Naive thymus-derived CD8-positive, alpha-beta T cell (primary cell): Measurements from ENCODE around the gene GSX2. TPM values are rescaled to one million over a fixed set of nuclear protein-coding genes. Genes with fewer than 3 reads are reported as not detected.

Experiments
- ATAC-seq, 2 donors: fragments of 150-1000 bp; cut with Tn5 transposase in 1 of 2; sonication (Bioruptor Pico), chemical (Tn5 transposase) in 1 of 2; 1 replicate in 1 of 2; 2 replicates in 1 of 2; pipeline ENCODE4 v1.10.0; 2021; ENCODE audit warnings: mild to moderate bottlenecking in 2 of 2, moderate library complexity in 2 of 2
- POLR2A ChIA-PET: fragments of 350-600 bp; sonication (Branson Sonifier 250); formaldehyde crosslinking; loops from one replicate; lab custom pipeline; 2021; ENCODE audit warnings: antibody characterized with exemption; lab: Charles Lee
- DNase-seq, 10 donors: peaks; one replicate each; pipeline versions ENCODE4 v3.0.0 to v3.0.0-alpha.2; 2020 to 2022
- H3K27ac Mint-ChIP-seq, 10 donors: one replicate each; pipeline ENCODE4 v1.8.0; 2020 to 2022; ENCODE audit warnings: mild to moderate bottlenecking in 10 of 10, mixed read lengths in 10 of 10, moderate library complexity in 4 of 10, inconsistent platforms in 1 of 10
- H3K27me3 Mint-ChIP-seq, 5 donors: one replicate each; pipeline ENCODE4 v1.8.0; 2021 to 2022; ENCODE audit warnings: mixed read lengths in 5 of 5
- H3K36me3 Mint-ChIP-seq, 3 donors: one replicate each; pipeline ENCODE4 v1.8.0; 2020 to 2022; ENCODE audit warnings: mixed read lengths in 3 of 3, mild to moderate bottlenecking in 2 of 3, inconsistent platforms in 1 of 3
- H3K4me1 Mint-ChIP-seq, 4 donors: one replicate each; pipeline ENCODE4 v1.8.0; 2021 to 2022; ENCODE audit warnings: mixed read lengths in 4 of 4
- H3K4me3 Mint-ChIP-seq, 10 donors: one replicate each; pipeline ENCODE4 v1.8.0; 2020 to 2022; ENCODE audit warnings: mild to moderate bottlenecking in 10 of 10, mixed read lengths in 10 of 10, moderate library complexity in 6 of 10, inconsistent platforms in 1 of 10
- H3K9me3 Mint-ChIP-seq, 9 donors: one replicate each; pipeline ENCODE4 v1.8.0; 2020 to 2022; ENCODE audit warnings: mixed read lengths in 9 of 9, mild to moderate bottlenecking in 3 of 9, inconsistent platforms in 1 of 9, moderate library complexity in 1 of 9
- polyA plus RNA-seq, 3 donors: library from polyadenylated mRNA; unstranded; fragments of 300-500 nt; fragmentation: Illumina TruSeq; gene quantifications; one replicate each; pipeline ENCODE4 v1.2.3, GENCODE V29; 2021
- total RNA-seq, 8 experiments: library from RNA in 2 of 8; stranded (reverse) in 2 of 8; gene quantifications; one replicate each; pipeline ENCODE4 v1.2.3 and lab custom pipeline; 2021 to 2026

GSX2 gene
- total and polyA plus RNA-seq, 5 experiments from 2014 or later = not detected

DNA sequence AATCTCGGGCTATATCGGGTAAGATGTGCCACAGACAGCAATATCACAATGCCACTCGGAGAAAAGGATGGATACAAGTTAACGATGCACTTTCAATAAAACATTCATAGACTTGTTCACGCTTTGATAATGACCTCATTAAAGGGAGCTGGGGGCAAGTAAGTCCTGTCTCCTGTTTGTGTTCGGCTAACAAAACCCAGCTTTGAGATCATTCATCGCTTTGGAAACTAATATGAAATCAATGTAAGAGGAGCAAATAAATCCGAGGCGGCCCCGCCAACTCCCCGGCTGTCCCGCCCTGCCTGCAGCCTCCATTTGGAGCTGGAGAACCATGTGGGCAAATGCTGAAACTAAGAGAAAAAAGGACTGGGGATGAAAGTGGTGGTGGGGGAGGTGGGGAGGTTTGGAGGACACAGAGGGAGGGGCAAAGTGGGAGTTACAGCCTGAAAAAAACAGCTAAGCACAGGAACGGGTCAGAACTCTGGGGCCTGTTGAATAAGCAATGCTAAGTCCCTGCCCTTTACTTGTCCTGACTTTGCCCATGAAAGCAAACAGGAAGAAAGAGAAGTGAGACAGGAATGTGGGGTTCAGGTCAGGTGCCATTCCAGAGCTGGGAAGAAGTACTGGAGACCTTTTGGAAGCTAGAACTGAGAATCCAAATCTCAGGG is 3.5 kb upstream of the GSX2 start:
- no peak for ATAC-seq
- H3K4me1 Mint-ChIP-seq = peaks cover 33 to 65% (median 50%) of the 10 kb centered on the region in 4 donors
- peak overlapping the region in 2 of 10 donors; percentile 22 to 50 for H3K27ac Mint-ChIP-seq
- DNase-seq = no peak
- H3K4me3 Mint-ChIP-seq = no peak overlapping the region
- H3K27me3 Mint-ChIP-seq = peaks cover 72 to 98% (median 82%) of the 10 kb centered on the region in 5 donors
- H3K36me3 Mint-ChIP-seq = peaks cover 0 to 4% (median 3%) of the 10 kb centered on the region in 3 donors
- H3K9me3 Mint-ChIP-seq = no peaks in the 10 kb centered on the region
- POLR2A ChIA-PET = interaction anchor here (0.6 to 1.1 kb wide), 2 partner anchors 12 to 34 kb away, joined by 3 read pairs; no protein-coding TSS in a partner anchor

DNA sequence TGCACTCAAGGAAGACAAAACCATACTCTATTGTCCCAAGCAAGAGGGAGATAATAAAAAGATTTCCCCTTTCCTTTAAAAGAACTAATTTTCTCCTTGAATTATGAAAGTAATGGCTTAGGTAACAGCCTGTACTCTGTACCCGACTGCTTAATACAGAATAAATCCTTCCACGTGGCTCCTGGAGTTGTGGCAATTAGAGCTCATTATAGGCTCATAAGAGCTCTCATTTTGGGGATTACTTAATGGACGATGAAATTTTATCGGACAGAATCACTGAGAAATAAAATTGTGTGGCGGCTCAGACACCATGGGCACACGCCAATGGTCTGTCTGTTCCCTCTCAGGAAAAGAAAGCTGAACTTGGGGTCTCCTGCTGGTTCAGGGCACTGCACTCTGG is 2.8 kb upstream of the GSX2 start:
- POLR2A ChIA-PET = interaction anchor here (1.1 kb wide), 1 partner anchor 34 kb away, joined by 3 read pairs; no protein-coding TSS in a partner anchor
- no peak for DNase-seq
- H3K4me1 Mint-ChIP-seq = peaks cover 31 to 62% (median 49%) of the 10 kb centered on the region in 4 donors
- H3K9me3 Mint-ChIP-seq = no peaks in the 10 kb centered on the region
- no peak overlapping the region for H3K4me3 Mint-ChIP-seq
- ATAC-seq = no peak
- H3K36me3 Mint-ChIP-seq = peaks cover 0 to 4% (median 3%) of the 10 kb centered on the region in 3 donors
- H3K27me3 Mint-ChIP-seq = peaks cover 74 to 98% (median 85%) of the 10 kb centered on the region in 5 donors
- no peak overlapping the region for H3K27ac Mint-ChIP-seq

DNA sequence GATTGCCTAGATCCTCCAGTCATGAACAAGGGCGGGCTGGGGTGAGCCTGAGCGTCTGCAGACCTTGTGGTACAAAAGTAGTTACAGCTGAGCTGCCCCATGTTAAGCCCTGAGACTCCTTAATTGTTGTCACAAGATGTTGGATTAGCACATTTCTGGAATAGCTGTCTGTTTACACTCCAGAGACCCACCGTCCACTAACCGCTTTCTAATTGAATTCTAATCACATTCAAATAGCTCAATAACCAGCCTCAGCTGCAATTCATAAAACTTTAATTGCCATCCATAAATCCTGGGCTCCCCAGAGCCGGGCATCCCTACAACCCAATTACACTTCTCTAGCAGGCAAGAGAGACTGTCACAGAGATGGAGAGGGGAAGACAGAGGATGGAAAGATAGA is 1.6 kb upstream of the GSX2 start:
- ATAC-seq (no peak), DNase-seq (no peak)
- Mint-ChIP-seq H3K27me3 (peaks cover 74 to 98% (median 86%) of the 10 kb centered on the region in 5 donors), H3K27ac (no peak overlapping the region), H3K4me3 (peak overlapping the region in 4 of 10 donors; percentile 46 to 76 (median 66)), H3K9me3 (peaks cover 0 to 3% (median 0%) of the 10 kb centered on the region in 9 donors), H3K36me3 (peaks cover 0 to 4% (median 3%) of the 10 kb centered on the region in 3 donors), H3K4me1 (peaks cover 30 to 64% (median 49%) of the 10 kb centered on the region in 4 donors)
- POLR2A ChIA-PET = no interaction called here

DNA sequence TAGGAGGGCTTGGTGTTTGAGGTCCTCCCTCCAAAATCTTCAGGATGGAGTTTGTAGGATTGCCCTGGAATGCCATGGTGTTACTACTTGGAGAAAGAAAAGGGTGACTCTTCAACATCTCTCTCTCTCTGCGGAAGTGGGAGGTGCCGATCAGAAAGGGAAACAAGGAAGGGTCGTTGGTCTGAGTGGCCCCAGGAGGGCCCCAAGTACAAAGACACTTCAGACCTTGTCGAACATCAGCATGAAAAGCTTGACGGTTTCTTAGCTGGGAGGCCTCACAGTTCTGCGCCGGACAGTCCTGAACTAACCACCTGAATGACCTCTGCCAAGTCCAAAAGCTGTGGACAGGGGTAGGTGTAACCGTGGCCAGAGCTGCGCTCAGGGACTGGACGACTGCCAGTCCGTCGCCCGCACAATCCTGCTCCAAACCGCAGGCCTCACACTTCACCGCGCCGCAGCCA is 646 bp upstream of the GSX2 start:
- Mint-ChIP-seq H3K27me3 (peaks cover 68 to 98% (median 78%) of the 10 kb centered on the region in 5 donors), H3K9me3 (peaks cover 0 to 3% (median 0%) of the 10 kb centered on the region in 9 donors), H3K4me1 (peaks cover 24 to 59% (median 44%) of the 10 kb centered on the region in 4 donors), H3K27ac (peak overlapping the region in 1 of 10 donors; percentile 9), H3K36me3 (peaks cover 0 to 3% (median 0%) of the 10 kb centered on the region in 3 donors), H3K4me3 (peak overlapping the region; percentile 46 to 86 (median 69))
- DNase-seq (no peak), ATAC-seq (no peak)
- POLR2A ChIA-PET = interaction anchor here (1.2 kb wide), 1 partner anchor 36 kb away, joined by 3 read pairs; the partner anchor contains the start of gene CHIC2

DNA sequence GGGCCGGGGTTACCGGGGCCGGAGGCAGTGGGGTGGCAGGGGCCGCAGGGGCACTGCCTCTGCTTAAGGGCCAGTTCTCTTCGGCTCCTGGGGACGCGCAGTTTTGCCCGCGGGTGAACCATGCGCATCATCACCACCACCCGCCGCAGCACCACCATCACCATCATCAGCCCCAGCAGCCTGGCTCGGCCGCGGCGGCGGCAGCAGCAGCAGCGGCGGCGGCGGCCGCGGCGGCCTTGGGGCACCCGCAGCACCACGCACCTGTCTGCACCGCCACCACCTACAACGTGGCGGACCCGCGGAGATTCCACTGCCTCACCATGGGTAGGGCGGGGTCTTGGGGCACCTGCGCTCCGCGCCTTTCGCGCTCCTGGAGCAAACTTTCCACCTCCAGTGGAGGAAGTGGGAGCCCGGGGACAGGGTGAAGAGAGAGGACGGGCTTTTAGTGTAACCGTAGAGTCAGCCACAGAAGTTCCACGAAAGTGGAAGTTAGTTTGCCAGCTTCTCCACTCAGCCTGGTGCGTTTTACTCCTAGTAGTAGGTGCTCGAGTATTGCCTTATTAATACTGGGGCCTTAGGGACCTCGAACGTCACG is 729 bp downstream of the GSX2 start:
- peaks cover 64 to 98% (median 77%) of the 10 kb centered on the region in 5 donors for H3K27me3 Mint-ChIP-seq
- POLR2A ChIA-PET = interaction anchor here (1.2 kb wide), 1 partner anchor 37 kb away, joined by 3 read pairs; the partner anchor contains the start of gene CHIC2
- no peak for DNase-seq
- H3K4me3 Mint-ChIP-seq = peak overlapping the region; percentile 49 to 82 (median 73)
- ATAC-seq = peak; percentile 53 to 63
- H3K27ac Mint-ChIP-seq = no peak overlapping the region
- H3K36me3 Mint-ChIP-seq = peaks cover 0 to 2% (median 0%) of the 10 kb centered on the region in 3 donors
- peaks cover 24 to 54% (median 47%) of the 10 kb centered on the region in 4 donors for H3K4me1 Mint-ChIP-seq
- peaks cover 0 to 3% (median 0%) of the 10 kb centered on the region in 9 donors for H3K9me3 Mint-ChIP-seq

DNA sequence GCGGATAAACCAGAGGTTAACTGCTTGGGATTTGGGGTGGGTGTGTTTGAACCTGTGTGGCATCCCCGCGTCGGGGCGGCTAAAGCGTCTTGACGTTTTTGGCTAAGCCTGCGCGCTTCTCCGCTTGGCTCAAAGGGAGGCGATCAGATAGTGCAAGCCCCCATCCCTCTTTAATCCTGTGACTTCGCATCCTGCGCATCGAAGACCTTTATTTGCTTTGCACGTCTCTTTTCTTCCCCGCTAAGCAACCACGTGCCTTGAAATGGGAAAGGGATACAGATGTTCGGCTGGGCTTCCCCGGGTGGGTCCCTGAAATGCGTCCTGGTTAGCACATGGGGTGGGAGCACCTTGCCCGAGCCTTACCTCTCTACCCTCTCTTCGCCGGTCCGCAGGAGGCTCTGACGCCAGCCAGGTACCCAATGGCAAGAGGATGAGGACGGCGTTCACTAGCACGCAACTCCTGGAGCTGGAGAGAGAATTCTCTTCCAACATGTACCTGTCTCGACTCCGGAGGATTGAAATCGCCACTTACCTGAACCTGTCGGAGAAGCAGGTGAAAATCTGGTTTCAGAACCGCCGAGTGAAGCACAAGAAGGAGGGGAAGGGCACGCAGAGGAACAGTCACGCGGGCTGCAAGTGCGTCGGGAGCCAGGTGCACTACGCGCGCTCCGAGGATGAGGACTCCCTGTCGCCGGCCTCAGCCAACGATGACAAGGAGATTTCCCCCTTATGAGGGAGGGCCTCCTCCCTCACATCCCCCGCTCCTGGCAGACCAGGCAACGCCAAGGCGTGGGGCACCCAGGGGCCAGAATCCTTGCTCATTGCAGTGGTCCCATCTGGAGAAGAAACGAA is 1.5 kb downstream of the GSX2 start:
- Mint-ChIP-seq H3K4me3 (peak overlapping the region; percentile 49 to 82 (median 73)), H3K27me3 (peaks cover 59 to 97% (median 76%) of the 10 kb centered on the region in 5 donors), H3K9me3 (peaks cover 0 to 3% (median 0%) of the 10 kb centered on the region in 9 donors), H3K36me3 (no peaks in the 10 kb centered on the region), H3K27ac (peak overlapping the region in 1 of 10 donors; percentile 51), H3K4me1 (peaks cover 20 to 49% (median 47%) of the 10 kb centered on the region in 4 donors)
- POLR2A ChIA-PET = no interaction called here
- ATAC-seq (peak in 1 of 2 donors; percentile 10), DNase-seq (no peak)

DNA sequence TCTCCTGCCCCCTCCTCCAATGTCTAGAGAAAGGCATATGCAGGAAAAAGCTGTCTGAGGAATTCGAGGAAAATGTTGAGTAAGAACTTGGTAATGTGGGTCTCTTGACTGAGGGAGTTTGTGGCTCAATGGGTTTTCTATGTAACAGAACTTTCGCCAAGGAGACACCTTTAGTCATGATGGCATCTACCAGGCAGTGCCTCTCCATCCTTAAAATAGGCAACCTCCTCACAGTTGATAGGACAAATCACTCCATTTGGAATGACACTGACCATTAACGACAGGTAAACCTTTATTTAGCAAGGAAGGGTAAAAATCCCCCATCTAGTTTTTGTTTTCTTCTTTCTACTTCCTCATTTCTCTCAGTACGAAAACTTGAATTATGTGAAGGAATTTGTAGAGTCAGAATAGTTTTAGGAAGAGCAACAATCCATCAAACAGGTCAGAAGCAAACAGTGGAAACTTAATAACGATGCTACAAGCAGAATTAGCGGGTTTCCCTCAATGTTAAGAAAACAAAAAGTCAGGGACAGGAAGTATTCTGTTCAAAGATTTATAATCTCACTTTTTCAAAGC is 2.7 kb downstream of the GSX2 start:
- no peak for ATAC-seq
- Mint-ChIP-seq H3K4me3 (peak overlapping the region in 6 of 10 donors; percentile 4 to 55 (median 17)), H3K4me1 (peaks cover 20 to 52% (median 49%) of the 10 kb centered on the region in 4 donors), H3K36me3 (no peaks in the 10 kb centered on the region), H3K9me3 (peaks cover 0 to 3% (median 0%) of the 10 kb centered on the region in 9 donors), H3K27ac (no peak overlapping the region), H3K27me3 (peaks cover 60 to 97% (median 76%) of the 10 kb centered on the region in 5 donors)
- DNase-seq = no peak
- POLR2A ChIA-PET = no interaction called here

DNA sequence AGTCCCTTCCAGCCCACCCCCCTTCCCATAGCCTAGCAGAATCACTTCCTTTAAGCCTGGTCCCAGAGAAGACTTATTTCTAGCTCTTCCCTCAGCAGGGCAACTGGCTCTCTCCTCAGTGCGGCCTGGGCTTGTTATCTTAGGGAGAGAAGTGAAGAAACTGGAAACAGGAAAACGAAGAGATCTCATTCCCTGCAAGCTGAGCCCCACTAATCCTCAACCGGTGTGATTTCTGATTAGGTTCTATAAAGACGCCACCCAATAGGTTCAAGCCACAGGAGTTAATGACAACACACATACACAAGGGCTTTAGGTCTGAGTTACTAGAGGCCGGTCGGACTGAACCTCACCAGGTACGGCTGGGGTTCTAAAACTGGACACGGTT is 3.2 kb downstream of the GSX2 start:
- POLR2A ChIA-PET = no interaction called here
- no peak overlapping the region for H3K27ac Mint-ChIP-seq
- H3K36me3 Mint-ChIP-seq = no peaks in the 10 kb centered on the region
- H3K9me3 Mint-ChIP-seq = peaks cover 0 to 3% (median 0%) of the 10 kb centered on the region in 9 donors
- peaks cover 60 to 97% (median 75%) of the 10 kb centered on the region in 5 donors for H3K27me3 Mint-ChIP-seq
- H3K4me1 Mint-ChIP-seq = peaks cover 23 to 56% (median 53%) of the 10 kb centered on the region in 4 donors
- DNase-seq (no peak), ATAC-seq (no peak)
- peak overlapping the region in 4 of 10 donors; percentile 4 to 26 (median 16) for H3K4me3 Mint-ChIP-seq

DNA sequence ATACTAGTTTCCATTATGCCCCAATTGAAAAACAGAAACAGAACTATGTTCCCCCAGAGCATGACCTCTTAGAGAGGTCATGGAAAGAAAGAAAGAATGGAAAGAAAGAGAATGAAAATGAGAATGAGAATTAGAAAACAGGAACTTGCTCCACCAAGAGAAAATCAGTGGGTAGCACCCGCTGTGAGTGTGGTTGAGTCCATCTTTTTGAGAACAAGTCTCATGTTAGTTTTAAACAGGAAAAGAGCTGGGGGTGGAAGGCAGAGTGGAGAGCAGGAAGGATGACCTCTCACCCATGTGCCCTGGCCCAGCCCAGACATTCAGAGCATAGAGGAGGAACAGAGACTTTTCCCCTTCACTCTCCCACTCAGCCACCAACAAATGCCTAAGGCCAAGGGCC is 4.9 kb downstream of the GSX2 start:
- ATAC-seq (no peak), DNase-seq (no peak)
- Mint-ChIP-seq H3K27ac (no peak overlapping the region), H3K27me3 (peaks cover 52 to 97% (median 73%) of the 10 kb centered on the region in 5 donors), H3K9me3 (peaks cover 0 to 3% (median 0%) of the 10 kb centered on the region in 9 donors), H3K4me3 (no peak overlapping the region), H3K4me1 (peaks cover 22 to 56% (median 47%) of the 10 kb centered on the region in 4 donors), H3K36me3 (no peaks in the 10 kb centered on the region)
- POLR2A ChIA-PET = no interaction called here

DNA sequence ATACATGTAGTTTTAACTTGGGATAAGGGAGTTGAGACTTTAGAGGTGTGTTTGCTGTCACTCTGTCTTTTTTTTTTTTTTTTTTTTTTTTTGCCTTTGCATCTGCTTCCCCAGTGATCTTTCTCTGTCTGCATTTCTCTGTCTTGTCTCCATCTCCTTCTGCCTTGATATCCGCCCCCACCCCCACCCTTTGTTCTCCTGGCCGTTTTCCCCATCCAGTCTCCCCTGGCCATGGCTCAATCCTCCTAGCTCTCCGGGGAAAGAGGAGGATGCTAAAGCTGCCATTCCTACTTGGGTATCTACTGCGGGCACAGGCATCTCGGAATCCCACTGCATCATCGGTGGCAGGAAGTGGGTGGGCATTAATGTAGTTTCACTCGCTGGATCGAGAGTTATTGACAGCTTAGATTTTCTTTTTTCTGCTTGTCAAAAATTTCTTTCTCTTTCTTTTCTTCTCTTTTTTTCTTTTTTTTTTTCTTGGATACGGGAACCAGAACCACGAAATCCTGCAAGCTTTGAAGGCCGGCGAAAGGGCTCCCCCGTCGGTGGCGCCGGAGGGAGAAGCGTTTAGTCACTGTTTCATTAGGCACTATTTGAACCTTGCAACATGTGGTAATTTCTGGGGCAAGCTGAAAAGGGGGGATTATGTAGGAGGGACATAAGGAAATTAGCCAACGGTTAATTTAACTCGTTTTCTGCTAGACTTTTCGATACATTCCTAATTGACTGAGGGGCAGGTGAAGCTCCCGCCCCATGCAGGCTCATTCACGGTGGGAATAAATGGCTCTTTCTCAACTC is 8.2 kb downstream of the GSX2 start:
- H3K4me1 Mint-ChIP-seq = peaks cover 12 to 36% (median 25%) of the 10 kb centered on the region in 4 donors
- peak in 1 of 10 donors; percentile 38 for DNase-seq
- peak overlapping the region in 1 of 10 donors; percentile 88 for H3K27ac Mint-ChIP-seq
- peaks cover 50 to 94% (median 75%) of the 10 kb centered on the region in 5 donors for H3K27me3 Mint-ChIP-seq
- POLR2A ChIA-PET = interaction anchor here (0.7 to 1.4 kb wide), 4 partner anchors 12 to 51 kb away, joined by 3 to 4 read pairs (median 3); no protein-coding TSS in a partner anchor
- H3K9me3 Mint-ChIP-seq = peaks cover 0 to 2% (median 0%) of the 10 kb centered on the region in 9 donors
- peak overlapping the region; percentile 53 to 89 (median 81) for H3K4me3 Mint-ChIP-seq
- peak; percentile 49 to 60 for ATAC-seq
- no peaks in the 10 kb centered on the region for H3K36me3 Mint-ChIP-seq
